Lung (tissue), 12 donors: Measurements from ENCODE around the gene MCF2L2. TPM values are rescaled to one million over a fixed set of nuclear protein-coding genes. Genes with fewer than 3 reads are reported as not detected.
"Not testable (repeated sequence)": the region's sequence is repeated elsewhere in the genome, so short reads cannot be mapped to it uniquely, and the experiment has no call there.

Source experiments
- ATAC-seq: fragments of 200-7000 bp; cut with Tn5 transposase; one replicate; pipeline ENCODE4 v1.9.1; 2020; ENCODE audit warnings: moderate number of reproducible peaks; ENCODE audit not compliant: insufficient read depth, low FRiP score
- DNase-seq, 3 donors: peaks; one replicate each; pipeline ENCODE4 v3.0.0-alpha.2; 2013 to 2017
- H3K27ac ChIP-seq, 2 donors: one replicate each; pipeline ENCODE4 v1.5.1; 2013; ENCODE audit warnings: mild to moderate bottlenecking in 2 of 2, moderate library complexity in 2 of 2, control low read depth in 1 of 2, inconsistent platforms in 1 of 2, low read depth in 1 of 2, low read length in 1 of 2
- H3K27me3 ChIP-seq, 3 donors: one replicate each; pipeline ENCODE4 v1.5.1; 2013; ENCODE audit warnings: low read length in 2 of 3; ENCODE audit not compliant: control insufficient read depth in 3 of 3, insufficient read depth in 3 of 3
- H3K36me3 ChIP-seq, 4 donors: one replicate each; pipeline ENCODE4 v1.5.1; 2013; ENCODE audit warnings: low read length in 4 of 4, mild to moderate bottlenecking in 1 of 4, moderate library complexity in 1 of 4; ENCODE audit not compliant: control insufficient read depth in 4 of 4, insufficient read depth in 4 of 4
- H3K4me1 ChIP-seq, 5 donors: one replicate each; pipeline ENCODE4 v1.5.1; 2013; ENCODE audit warnings: low read length in 5 of 5, mild to moderate bottlenecking in 2 of 5, moderate library complexity in 1 of 5; ENCODE audit not compliant: control insufficient read depth in 5 of 5, insufficient read depth in 5 of 5
- H3K4me3 ChIP-seq: one replicate; pipeline ENCODE4 v1.5.1; 2013; ENCODE audit warnings: mild to moderate bottlenecking, control low read depth, moderate library complexity
- H3K9ac ChIP-seq, 2 donors: one replicate each; pipeline ENCODE4 v1.5.1; 2013; ENCODE audit warnings: low read length in 2 of 2, control low read depth in 1 of 2; ENCODE audit not compliant: insufficient read depth in 1 of 2
- H3K9me3 ChIP-seq, 4 donors: one replicate each; pipeline ENCODE4 v1.5.1; 2013; ENCODE audit warnings: low read length in 3 of 4, mild to moderate bottlenecking in 1 of 4, moderate library complexity in 1 of 4; ENCODE audit not compliant: control insufficient read depth in 4 of 4, insufficient read depth in 3 of 4
- WGBS, 2 donors: extraction: QIAGEN DNeasy Blood & Tissue Kit; methylation state at CpG; one replicate each; pipeline ENCODE4 v1.1.7; 2013; 5-methylcytosine and 5-hydroxymethylcytosine counted together
- polyA plus RNA-seq, 2 donors: library from polyadenylated mRNA; stranded (reverse); fragments of 200-250 nt; gene quantifications; one replicate each; pipeline ENCODE4 v1.2.1, GENCODE V29; 2013
- total RNA-seq, 2 donors: library from RNA; depleted of rRNA in 1 of 2; stranded (reverse); fragments of >200 nt in 1 of 2; gene quantifications; one replicate each; pipeline ENCODE4 v1.2.1, GENCODE V29; 2014 to 2021
- TF ChIP-seq, protein P1 (sequence below): IDR thresholded peaks from 2 replicates; pipeline ENCODE4 v1.5.1; 2012; ENCODE audit warnings: mild to moderate bottlenecking; ENCODE audit errors: control extremely low read depth, extremely low read depth
- donor health status: control.
- donor health status: control.
- donor health status: Bipolar disorder and iron deficiency.
- donor health status: healthy.
- donor health status: DM: yes; HTN: yes; CAD: no.

Gene MCF2L2
- total and polyA plus RNA-seq, 4 donors = 0.26 to 1.7 (median 1.0) TPM

DNA sequence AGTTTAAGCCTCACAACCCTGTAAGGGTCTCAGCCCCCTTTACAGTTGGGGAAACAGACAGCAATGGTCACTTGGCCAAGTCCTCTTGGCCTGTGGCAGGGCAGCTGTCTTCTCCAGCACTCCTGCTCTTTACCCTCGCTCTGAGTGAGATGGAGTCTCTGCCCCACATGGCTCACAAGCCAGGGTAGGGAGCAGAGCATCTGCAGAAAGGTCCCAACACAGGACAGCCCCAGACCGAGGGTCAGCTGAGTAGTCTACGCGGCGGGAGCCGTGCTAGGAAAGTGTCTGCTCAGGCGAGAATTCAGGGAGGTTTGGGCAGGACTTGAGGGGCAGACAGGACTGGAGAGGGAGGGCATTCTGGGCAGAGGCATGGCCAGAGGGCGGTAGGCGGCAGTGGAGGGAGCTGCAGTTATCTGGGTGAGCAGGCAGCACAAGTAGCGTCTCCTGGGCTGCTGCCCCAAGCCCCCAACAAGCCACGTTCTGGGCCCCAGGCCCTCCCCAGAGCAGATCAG, 247.6 kb downstream of the MCF2L2 start:
- DNase-seq (no peak), ATAC-seq (no peak)
- no peak overlapping the region for H3K9ac ChIP-seq
- peaks cover 0 to 14% (median 5%) of the 10 kb centered on the region in 5 donors for H3K4me1 ChIP-seq
- H3K27ac ChIP-seq = no peak overlapping the region
- peaks cover 0 to 26% (median 25%) of the 10 kb centered on the region in 3 donors for H3K27me3 ChIP-seq
- TF ChIP-seq, protein P1, sequence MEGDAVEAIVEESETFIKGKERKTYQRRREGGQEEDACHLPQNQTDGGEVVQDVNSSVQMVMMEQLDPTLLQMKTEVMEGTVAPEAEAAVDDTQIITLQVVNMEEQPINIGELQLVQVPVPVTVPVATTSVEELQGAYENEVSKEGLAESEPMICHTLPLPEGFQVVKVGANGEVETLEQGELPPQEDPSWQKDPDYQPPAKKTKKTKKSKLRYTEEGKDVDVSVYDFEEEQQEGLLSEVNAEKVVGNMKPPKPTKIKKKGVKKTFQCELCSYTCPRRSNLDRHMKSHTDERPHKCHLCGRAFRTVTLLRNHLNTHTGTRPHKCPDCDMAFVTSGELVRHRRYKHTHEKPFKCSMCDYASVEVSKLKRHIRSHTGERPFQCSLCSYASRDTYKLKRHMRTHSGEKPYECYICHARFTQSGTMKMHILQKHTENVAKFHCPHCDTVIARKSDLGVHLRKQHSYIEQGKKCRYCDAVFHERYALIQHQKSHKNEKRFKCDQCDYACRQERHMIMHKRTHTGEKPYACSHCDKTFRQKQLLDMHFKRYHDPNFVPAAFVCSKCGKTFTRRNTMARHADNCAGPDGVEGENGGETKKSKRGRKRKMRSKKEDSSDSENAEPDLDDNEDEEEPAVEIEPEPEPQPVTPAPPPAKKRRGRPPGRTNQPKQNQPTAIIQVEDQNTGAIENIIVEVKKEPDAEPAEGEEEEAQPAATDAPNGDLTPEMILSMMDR = no peak
- no peak overlapping the region for H3K4me3 ChIP-seq
- H3K36me3 ChIP-seq = no peaks in the 10 kb centered on the region
- peaks cover 0 to 3% (median 0%) of the 10 kb centered on the region in 4 donors for H3K9me3 ChIP-seq
- 87 to 91% methylated on average over 11 of the region's 11 CpGs for WGBS, 2 donors

DNA sequence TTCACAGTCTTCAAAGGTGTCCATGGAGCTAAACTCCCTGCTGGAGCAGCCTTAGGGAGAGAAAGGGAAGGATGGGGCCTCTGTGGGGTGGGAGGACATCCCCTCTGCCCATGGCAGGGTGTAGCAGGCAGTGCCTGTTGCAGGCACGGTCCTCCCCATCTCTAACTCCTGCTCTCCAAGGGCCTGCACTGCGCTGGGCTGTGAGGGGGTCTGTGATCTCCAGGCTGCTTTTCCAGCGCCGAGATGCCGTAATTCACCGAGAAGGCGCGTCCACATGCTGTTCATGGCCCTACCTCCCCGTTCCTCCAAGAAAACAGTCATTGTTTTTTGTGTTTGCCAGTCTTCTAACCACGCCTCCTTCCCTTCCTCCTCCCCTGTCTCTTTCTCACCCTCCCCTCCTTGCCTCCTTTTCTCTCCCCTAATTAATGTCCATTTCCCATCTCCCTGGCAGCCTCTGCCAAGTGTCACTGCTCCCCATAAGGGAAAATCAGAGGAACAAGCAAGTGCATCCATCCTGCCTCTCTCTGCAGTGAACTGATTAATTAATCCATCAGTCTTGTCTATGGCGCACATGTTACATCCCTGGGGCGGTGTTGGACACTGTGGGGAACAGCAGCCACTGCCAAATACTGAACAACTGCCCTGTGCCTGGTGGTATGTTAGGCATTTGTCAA, 248.2 kb downstream of the MCF2L2 start:
- Histone ChIP-seq H3K9ac (no peak overlapping the region), H3K27me3 (peaks cover 0 to 32% (median 25%) of the 10 kb centered on the region in 3 donors), H3K4me3 (no peak overlapping the region), H3K36me3 (no peaks in the 10 kb centered on the region), H3K4me1 (peaks cover 0 to 14% (median 5%) of the 10 kb centered on the region in 5 donors), H3K27ac (no peak overlapping the region), H3K9me3 (peaks cover 0 to 3% (median 0%) of the 10 kb centered on the region in 4 donors)
- TF ChIP-seq, protein P1 = no peak
- peak in 2 of 3 donors; percentile 11 to 23 for DNase-seq
- 52 to 54% methylated on average over 12 of the region's 12 CpGs for WGBS, 2 donors
- ATAC-seq = no peak

DNA sequence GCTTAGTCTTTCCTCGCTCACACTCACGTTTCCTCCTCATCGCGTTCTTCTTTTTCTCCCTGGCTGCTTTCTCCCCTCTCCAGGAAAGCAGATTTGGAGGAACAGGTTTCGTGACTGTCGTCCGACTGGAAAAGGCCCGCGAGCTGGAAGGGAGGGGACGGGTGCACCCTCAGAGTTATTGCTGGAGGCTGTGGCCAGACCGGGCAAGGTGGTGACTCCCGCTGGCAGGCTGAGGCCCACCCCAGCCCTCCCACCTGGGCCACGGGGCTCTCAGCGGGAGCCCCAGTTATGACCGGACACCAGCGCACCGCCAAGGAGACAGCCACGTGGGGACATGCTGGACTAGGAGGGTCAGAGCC, 248.9 kb downstream of the MCF2L2 start:
- not testable (repeated sequence) for DNase-seq, H3K36me3 ChIP-seq, H3K9ac ChIP-seq, ATAC-seq, H3K4me3 ChIP-seq, H3K9me3 ChIP-seq
- Histone ChIP-seq H3K4me1 (peaks cover 0 to 14% (median 5%) of the 10 kb centered on the region in 5 donors), H3K27ac (peak overlapping the region in 1 of 2 donors; percentile 64), H3K27me3 (peaks cover 0 to 35% (median 25%) of the 10 kb centered on the region in 3 donors)
- 10 to 11% methylated on average over 16 to 18 of the region's 18 CpGs for WGBS, 2 donors

DNA sequence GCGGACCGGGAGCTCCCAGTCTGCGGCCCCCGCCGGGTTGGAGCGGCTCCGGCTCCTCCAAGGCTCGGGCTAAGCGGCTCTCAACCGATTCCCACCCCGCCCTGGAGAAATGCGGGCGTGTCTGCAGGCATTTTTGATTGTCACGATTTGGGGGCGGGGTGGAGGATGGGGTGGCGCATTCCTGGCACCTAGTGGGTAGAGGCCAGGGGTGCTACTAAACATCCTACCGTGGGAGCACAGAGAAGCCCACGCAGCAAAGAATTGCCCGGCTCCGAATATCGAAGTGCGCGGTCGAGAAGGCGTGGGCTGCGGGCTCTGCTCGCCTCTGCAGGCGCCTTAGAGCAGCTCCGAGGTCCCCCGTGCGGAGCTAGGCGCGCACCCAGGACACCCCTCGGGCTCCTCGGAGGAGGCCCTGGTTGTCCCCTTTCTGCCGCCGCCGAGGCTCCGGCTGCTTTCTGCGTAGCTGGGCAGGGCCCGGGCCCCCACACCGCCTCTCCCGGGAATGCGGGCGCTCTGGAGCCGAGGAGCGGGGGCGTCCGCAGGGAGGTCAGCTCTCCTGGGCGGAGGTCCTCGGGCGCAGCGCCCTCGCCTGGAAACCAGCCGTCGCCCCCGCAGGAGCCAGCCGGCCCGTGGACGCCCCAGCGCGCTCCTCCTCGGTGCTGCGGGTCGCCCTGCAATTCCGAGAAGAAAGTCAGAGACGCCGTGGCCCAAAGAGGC, 249.4 kb downstream of the MCF2L2 start:
- Histone ChIP-seq H3K27me3 (peaks cover 0 to 33% (median 25%) of the 10 kb centered on the region in 3 donors), H3K9me3 (peaks cover 0 to 3% (median 0%) of the 10 kb centered on the region in 4 donors), H3K36me3 (no peaks in the 10 kb centered on the region), H3K4me1 (peaks cover 0 to 14% (median 5%) of the 10 kb centered on the region in 5 donors), H3K4me3 (peak overlapping the region; percentile 37), H3K27ac (peak overlapping the region in 1 of 2 donors; percentile 64), H3K9ac (no peak overlapping the region)
- 1% methylated on average over 50 to 68 of the region's 68 CpGs for WGBS, 2 donors
- TF ChIP-seq, protein P1 = no peak
- ATAC-seq (peak; percentile 44), DNase-seq (peak; percentile 58 to 64 (median 58))
